Epidermal melanocyte (primary cell): ENCODE results near the gene FAM168A.
"Not testable (repeated sequence)": the region's sequence is repeated elsewhere in the genome, so short reads cannot be mapped to it uniquely, and the experiment has no call there.

Experiments
- DNase-seq: peaks from one replicate; pipeline ENCODE4 v3.0.0; 2011; ENCODE audit warnings: low spot score; ENCODE audit not compliant: insufficient read length

FAM168A gene

DNA sequence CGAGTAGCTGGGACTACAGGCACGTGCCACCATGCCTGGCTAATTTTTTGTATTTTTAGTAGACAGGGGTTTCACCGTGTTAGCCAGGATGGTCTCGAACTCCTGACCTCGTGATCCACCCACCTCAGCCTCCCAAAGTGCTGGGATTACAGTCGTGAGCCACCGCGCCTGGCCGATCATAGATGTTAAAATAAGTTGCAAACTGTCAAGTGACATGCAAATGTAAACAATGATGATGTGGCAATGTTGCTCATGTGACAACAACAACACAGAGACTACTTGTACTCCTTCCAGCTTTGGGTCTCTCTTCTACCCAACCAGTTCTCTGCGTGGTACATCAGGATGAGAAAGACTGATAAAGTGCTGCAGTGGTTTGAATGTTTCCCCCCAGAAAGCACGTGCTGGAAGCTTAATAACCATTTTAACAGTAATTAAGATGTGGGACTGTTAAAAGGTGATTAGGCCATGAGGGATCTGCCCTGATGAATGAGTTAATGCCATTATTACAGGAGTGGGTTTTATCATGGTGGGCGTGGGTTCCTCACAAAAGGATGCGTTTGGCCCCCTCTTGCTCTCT, 127.8 kb downstream of the FAM168A start:
- not testable (repeated sequence) for DNase-seq

DNA sequence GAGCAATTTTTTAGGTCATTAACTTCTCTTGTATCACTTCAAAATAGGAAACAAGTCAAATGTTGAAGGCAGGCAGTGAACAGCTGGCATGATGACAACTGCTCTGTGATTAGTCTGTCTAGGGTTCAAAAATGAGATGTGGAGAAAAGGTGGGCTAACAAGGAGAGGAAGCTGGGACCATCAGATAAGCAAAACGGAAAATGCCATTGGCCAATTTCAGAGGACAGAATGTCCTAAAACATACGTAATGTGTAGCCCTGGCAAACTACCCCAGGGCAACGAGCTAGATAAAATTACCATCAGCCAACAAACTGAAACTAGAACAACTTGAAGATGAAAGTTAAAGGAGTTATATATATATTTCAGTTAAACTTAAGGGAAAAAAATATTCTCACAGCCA, 128.5 kb downstream of the FAM168A start:
- no peak for DNase-seq

DNA sequence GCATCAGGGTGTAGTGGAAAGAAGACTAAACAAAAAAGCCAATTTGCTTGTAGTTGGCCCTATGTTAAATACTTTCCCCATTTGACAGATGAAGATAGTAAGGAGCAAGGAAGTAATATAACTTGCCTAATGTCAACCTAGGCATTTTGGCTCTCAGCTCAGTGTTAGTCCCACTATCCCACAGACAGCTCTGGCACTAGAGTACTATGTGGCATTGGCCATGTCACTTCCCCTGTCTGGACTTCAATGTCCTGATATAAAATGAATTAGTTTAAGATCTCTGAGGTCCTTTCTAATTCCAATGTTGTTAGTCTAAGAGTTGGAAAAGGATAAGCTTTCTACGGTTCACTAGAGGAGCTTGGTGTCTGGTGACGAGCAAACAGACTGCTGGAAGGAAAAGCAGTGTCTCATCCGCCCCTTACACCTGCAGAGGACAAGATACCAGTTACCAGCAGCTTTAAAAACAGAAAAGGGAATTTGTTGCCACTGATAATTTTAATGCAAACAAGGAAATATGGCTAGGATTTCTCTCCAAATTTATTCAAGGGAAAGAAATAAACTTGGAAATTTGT, 129.2 kb downstream of the FAM168A start:
- DNase-seq = no peak

DNA sequence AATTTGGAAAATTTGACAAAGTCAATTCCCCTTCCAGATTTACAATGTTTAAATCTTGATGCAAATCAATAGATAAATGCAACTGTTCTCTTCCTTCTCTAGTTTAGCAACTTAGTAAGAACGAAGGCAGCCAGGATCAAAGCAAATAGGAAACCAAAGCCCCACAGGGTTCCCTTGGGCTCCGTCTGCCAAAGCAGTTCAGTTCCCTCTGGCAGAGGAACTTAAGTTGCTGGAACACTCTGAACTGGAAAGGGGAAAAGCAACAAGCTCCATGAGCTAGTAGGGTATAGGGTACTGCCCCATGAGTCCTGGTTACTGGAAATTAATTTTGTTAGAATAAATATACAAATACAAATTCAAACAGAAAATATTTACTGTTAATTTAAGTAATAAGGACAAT, 130.4 kb downstream of the FAM168A start:
- no peak for DNase-seq

DNA sequence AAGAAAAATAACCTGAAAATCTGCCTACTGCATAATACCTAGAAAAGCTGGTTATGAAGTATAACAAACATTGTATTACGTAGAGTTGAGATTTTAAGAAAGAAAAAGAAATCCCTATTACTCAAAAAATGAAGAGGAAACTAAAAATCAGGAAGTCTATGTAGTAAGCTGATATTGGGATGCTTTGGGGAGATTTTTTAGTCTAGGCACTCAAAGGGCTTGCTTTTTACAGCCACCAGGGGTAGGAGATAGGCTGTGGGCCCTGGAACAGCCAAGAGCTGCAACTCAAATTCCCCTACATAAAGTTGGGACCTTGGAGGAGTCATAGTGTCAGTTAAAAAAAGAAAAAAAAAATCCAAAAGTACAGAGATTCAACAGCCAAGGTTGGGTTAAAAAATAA, 131.3 kb downstream of the FAM168A start:
- no peak for DNase-seq

DNA sequence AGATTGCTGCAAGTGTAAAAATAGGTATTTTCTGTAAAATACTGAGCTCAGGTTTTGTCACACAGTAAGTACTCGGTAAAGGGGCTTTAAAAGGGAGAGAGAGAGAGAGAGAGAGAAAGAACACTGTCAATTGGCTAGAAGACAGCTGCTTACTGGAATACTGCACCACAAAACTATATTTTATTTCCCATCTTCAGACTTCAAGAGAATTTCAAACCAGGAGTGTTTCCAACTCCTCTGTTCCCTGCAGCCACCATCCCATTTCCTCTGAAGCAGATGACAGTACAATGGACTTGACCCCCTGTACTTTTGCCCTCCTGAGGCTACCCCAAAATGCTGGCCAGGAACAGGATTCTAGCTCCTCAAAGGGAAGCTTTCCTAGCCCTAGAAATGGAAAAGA, 132.0 kb downstream of the FAM168A start:
- DNase-seq = no peak

DNA sequence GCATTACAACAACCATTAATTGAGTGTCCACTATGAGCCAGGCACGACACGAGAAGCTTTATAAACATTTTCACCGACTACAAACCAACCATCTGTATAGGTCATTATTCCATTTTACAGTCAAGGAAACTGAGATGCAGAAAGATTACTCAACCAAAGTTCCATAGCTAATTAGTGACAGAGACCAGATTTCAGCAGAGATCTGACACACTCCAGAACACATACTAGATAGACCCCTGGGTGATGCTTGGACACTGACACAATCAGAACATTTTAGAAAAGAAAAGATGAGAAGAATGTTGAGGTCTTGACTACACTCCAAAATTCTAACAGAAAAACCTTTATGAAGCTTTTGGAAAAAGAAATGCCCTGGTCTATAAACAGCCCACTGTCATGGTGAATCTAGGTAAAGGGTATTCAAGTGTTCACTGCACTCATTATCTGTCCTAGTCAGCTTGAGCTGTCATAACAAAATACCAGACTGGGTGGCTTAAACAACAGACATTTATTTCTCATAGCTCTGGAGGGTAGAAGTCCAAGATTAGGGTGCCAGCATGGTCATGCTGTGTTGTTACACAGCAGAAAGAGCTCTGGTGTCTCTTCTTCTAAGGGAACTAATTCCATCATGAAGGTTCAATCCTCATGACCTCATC, 132.8 kb downstream of the FAM168A start:
- DNase-seq = no peak

DNA sequence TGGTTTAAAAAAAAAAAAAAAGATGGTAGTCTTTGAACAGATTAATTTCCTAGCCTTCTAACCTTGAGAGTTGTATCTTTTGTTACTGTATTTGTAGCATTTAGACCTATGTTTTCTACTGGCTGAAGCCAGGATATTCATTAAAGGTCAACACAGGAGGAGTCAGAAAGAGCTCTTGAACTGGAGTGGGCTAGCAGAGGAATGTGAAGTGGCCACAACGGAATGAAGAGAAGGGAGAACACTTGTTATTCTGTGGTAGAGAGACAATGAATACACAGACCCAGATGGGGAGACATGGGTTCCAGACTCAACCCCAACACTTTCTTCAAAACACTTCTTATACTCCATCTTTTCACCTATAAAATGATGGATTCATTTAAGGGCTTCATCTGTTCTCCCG, 133.6 kb downstream of the FAM168A start:
- no peak for DNase-seq

DNA sequence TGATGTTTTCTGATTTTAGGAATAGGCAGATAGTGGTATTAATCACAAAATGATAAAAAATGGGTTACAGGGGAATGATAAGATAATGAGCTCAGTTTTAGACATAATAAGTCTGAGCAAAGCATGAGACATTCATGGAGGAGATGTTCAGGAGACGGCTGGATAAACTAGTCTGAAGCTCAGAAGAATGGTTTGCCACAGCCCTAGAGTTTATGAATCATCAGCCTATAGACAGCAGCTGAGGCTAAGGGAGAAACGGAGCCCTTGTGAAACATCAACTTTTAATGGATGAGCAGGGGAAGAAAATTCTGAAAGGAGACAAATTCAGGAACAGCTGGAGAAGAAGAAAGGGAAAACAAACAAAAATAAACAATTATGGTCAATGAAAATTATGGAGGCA, 134.6 kb downstream of the FAM168A start:
- DNase-seq = no peak

DNA sequence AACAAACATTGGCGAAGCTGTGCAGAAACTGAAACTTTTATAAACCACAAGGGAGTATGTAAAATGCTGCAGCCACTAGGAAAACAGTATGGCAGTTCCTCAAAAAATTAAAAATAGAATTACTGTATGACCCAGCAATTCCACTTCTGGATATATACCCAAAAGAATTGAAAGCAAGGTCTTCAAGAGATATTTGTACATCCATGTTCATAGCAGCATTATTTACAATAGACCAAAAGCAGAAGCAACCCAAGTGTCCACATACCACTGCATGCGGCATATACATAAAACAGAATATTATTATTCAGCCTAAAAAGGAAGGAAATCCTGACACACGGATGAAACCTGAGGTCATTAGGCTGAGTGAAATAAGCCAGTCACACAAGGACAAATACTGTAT, 135.9 kb downstream of the FAM168A start:
- DNase-seq = no peak

DNA sequence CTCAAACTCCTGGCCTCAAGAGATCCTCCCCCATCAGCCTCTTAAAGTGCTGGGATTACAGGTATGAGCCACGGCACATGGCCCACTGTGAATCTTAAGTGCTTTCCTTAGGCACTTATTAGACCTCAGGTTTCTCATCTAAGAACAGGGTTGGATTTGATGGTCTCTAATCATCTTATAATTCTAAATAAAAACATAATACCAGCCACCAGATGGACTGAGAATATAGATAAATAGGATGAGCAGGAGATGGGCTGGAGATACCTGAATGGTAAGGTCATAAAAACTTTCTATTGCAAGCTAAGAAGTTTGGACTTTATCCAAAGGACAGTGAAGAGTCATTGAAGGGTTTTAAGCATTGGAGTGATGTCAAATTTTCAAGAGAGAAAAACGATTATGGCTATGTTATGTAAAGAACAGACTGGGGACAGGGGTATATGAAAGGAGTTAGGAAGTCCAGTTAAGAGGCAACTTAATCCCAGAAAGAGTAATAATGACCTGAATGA, 136.5 kb downstream of the FAM168A start:
- DNase-seq = no peak

DNA sequence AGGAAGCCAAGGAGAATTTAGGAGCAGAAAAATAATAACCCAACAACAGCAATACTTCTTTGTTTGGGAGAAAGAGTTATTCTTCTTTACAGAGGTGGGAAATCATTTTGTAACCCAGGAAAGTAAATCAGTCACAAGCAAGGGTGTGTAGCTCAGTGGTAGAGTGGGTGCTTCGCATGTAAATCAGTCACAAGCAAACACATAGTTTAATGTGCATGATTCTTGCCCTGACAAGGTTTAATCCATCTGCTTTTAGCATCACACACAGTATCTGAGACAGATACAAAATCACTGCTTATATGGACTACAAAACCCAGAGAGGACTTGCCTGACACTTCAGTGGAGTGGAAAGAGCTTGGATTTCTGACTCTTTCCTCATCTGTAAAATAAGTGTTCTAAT, 139.7 kb downstream of the FAM168A start:
- DNase-seq = no peak

DNA sequence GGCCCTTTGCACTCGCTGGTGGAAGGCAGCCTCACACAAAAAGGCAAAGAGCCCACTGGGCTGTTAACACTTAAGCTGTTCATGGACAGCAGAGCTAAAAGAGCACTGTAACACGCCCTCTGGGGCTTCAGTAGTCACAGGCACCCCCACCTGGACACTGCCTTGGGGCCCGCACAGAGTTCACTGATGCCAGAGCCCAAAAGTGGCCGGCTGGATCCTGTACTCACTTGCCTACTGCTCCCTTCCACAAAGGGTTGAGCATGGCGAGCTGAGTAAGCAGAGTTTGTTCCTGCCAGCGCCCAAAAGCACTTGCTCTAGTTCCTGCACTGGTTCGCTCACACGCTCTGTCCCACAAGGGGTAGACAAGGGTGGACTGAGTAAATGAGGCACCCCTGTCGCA, 142.9 kb downstream of the FAM168A start:
- no peak for DNase-seq

DNA sequence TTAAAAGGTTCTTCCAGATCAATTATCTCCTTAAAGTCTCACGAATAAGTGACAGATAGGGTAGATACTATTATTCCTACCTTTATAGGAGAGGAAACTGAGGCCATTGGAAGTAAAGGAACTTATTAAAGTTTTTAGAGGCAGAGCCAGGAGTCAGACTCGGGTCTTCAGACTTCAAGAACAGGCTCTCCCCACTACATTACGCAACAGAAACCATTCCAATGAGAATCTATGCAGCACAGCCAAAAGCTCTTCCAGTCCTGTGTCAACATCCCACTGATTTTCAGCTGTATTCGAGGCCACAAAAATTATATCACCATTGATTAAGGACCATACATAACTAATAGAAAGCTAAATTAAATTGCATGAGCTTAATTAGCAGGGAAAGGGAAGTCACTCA, 144.3 kb downstream of the FAM168A start:
- DNase-seq = no peak

DNA sequence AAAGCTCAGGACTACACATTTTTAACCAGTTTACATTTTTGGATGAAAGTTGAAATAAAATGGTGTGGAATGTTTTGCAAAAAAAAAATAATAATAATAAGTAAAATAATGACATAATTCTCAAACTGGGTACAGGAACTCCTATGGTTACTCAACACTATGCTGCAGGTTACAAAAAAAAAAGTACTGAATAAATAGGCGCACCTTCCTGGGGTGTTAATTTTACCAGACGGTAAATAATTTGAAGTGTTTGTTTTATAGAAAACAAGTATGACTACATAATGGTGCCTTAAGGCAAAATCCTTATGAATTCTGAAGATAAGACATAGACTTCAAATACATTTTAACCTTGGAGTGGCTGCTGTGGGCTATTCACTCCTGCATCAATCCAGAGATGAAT, 145.2 kb downstream of the FAM168A start:
- no peak for DNase-seq

DNA sequence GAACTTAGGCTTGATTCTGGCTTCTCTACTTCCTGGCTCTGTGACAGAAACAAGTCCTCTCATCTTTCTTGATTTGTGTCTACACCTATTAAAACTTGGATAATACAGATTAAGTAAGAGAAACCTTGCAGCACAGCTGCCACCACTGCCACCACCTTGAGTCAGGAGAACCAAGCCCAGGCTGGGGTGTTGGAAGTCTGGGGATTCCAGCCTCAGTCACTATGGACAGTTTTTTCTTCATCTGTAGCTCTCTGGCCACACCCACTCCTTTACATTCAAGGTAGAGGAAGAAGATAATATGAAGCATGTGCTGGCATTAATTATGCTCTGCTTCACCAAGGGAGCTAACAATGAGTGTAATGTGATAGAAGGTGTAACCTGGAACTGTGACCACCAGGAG, 146.0 kb downstream of the FAM168A start:
- DNase-seq = no peak

DNA sequence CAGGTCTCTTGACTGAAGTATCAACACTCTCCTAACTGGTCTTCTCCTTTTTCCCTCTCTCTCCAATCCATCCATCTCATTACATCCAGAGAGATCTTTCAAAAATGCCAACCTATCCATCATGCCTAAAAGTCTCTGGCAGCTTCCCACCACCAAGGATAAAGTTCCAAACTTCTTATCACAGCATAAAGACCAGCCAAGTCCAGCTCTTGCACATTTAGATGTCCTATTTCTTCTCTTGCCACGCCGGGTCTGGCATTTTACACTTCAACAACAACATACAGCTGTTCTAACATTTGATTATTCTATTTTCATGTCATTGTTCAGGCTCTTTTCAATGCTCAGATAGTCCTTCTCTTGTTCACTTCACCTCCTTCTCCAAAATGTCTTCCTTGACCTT, 151.1 kb downstream of the FAM168A start:
- DNase-seq = no peak

DNA sequence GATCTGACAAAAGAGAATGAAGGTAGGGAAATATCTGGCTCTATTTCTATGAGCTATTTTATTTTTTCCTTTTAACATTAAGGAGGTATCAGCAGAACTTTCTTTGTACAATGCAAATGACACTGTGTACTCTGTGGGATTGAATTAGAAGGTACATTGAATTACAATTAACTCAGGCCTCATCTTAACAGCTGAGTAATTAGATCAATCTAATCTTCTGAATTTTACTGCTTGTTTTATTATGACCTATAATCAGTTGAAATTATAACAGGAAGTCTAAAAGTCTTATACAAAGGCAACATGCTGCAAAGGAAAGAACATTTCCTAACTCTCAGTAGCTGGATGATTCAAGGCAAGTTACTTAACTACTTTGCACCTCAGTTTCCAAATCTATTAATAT, 151.9 kb downstream of the FAM168A start:
- DNase-seq = no peak

DNA sequence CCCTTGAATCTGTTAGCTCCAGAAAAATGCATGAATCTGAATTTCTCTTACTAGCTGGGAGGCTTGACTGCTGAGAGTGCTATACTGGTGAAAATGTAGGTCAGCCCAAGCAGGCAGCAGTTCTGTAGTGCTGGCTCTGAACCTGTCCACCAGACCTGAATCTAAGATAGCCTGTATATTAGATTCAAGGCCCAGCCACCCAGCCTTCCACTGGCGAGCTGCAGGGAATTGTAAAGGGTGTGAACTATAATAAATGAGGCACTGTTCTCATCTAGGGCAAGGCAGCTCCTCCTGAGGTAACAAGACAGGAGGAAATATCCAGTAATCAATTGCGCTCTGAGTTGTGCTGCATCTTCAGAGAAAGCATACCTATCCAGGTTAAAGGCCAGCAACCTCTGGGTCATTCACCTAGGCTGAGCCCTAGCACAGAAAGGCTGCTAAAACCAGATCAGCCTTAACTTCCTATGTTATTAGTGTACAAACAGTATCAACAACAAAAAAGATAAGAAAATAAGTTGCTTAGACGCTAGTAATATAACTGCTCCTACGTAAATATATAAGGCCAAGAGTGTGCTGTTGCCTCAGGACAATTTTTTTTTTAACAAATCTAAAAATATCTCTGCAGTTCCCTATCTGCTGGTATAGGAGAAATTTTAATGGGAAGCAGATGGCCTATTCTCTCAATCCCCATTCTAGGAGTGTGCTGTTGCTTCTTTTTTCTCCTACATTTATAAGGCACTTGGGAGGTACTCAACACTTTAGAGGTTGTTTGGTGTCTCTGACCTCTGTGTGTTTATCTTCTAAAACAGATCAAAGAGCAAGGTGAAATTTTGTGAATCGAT, 158.7 kb downstream of the FAM168A start:
- DNase-seq = no peak

DNA sequence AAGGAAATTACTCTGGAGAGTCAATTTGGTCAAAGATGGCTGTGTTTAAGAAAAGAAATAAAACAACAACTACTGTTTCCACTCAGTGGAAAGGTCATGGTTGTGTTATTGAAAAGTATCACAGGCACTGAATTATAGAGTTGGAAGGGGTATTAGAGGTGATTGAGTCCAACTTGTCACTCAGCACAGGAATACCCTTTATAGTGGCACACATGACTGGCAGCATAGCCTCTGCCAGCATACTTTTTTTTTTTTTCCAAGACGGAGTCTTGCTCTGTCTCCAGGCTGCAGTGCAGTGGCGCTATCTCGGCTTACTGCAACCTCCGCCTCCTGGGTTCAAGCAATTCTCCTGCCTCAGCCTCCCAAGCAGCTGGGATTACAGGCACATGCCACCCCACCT, 161.1 kb downstream of the FAM168A start:
- DNase-seq = not testable (repeated sequence)

DNA sequence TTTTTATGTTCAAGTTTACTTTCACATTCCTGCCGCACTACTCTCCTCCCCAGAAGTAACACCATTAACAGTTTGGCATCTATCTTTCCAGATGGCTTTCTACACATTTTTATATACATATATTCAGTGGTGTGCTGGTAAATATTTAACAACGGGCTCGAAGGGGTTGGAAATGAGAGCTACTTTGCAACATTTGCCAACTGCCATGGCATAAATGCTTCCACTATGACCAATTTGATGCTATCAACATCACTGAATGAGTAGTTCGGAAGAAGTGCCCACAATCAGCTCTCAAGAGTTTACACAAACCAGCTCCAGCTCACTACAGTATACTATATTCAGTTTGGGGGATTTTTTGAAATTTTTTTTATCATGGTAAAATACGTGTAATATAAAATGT, 166.5 kb downstream of the FAM168A start:
- DNase-seq = no peak

DNA sequence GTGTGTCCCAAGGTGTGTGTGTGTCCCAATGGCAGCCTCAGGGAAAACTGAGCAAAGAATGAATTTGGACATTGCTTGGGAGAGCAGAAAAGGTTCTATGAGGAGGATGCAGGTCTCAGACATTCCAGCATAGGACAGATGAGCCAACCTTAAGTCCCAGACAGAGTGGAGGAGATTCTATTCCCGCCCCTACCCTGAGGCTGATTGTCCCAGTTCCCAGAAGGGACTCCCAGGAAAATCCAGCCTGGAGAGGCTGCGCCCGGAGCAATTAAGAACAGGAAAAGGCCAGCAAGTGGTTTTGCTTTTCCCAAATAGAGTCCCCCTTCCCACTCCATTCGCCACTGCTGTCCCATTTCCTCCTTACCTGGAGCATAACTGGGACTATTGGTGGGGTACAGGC, 167.6 kb downstream of the FAM168A start:
- DNase-seq = no peak
